ENCODE measurements around the gene STRBP. TPM values are rescaled to one million over a fixed set of nuclear protein-coding genes. Genes with fewer than 3 reads are reported as not detected.

The STRBP gene
- total and polyA plus RNA-seq, 3 donors from 2014 or later = 47.8 to 102 (median 66.5) TPM

DNA sequence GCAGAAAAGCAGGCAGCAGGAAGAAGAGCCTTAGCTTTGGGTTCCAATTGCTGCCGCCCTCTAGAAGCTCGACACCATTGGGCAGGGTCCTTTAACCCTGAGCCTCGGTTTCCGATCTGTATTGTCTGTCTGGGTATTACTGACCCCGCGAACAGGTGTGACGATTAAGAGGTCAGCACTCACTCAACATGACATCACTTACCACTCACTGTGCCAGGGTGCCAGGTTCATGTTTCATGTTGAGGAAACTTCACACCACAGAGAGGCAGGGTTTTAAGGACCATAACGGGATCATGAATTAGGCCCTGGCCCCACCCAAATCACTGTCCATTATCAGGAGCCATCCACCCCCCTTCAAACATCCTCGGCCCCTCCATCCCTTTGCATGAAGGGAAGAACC is 159.4 kb downstream of the STRBP start:
- Histone ChIP-seq H3K27ac (no peak overlapping the region), H3K9me3 (no peaks in the 10 kb centered on the region), H3K4me1 (no peaks in the 10 kb centered on the region), H3K4me3 (no peak overlapping the region), H3K36me3 (ENCODE audit: low read depth, missing control alignments) (no peaks in the 10 kb centered on the region), H3K27me3 (no peaks in the 10 kb centered on the region)
- TF ChIP-seq, protein P1, sequence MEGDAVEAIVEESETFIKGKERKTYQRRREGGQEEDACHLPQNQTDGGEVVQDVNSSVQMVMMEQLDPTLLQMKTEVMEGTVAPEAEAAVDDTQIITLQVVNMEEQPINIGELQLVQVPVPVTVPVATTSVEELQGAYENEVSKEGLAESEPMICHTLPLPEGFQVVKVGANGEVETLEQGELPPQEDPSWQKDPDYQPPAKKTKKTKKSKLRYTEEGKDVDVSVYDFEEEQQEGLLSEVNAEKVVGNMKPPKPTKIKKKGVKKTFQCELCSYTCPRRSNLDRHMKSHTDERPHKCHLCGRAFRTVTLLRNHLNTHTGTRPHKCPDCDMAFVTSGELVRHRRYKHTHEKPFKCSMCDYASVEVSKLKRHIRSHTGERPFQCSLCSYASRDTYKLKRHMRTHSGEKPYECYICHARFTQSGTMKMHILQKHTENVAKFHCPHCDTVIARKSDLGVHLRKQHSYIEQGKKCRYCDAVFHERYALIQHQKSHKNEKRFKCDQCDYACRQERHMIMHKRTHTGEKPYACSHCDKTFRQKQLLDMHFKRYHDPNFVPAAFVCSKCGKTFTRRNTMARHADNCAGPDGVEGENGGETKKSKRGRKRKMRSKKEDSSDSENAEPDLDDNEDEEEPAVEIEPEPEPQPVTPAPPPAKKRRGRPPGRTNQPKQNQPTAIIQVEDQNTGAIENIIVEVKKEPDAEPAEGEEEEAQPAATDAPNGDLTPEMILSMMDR (IDR thresholded peaks at IDR 0.05) = no peak
- TF ChIP-seq POLR2A (IDR thresholded peaks at IDR 0.05) = no peak
- intact Hi-C loops (cut with DNase I; ENCODE audit: low total_unique reads) = no loop called here
- DNase-seq = no peak
- WGBS, 2 donors = 92 to 93% methylated on average over 7 to 9 of the region's 9 CpGs

DNA sequence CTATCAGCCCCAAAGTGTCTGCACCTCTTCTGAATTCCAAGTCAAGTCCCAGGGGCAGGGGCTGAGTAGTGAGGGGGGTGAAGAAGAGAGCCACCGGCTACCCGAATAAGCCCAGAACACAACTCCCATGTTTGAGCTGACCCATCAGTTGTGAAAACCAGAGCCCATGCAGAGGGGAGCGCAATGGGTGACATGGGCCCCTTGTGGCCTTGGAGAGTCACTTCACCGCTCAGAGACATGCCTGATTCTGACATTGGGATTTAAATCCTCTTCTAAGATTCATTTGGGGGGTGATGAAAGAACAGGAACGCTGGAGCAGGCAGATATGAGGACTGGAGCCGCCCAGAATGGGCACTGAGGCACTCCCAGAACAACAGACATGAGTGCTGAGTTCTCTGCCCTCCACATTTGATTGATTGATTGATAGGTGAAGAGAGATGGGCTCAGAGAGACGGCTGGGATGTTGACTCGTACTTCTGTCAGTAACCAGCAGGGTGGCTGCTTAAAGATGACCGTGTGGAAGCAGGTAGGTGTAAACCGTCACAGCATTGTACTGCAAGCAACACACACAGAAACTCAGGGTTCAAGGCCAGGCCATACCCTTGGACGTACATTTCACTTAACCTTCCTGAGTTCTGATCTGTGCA is 160.6 kb downstream of the STRBP start:
- Histone ChIP-seq H3K27me3 (no peaks in the 10 kb centered on the region), H3K36me3 (ENCODE audit: low read depth, missing control alignments) (no peaks in the 10 kb centered on the region)
- TF ChIP-seq POLR2A (IDR thresholded peaks at IDR 0.05) = no peak
- TF ChIP-seq, protein P1 (IDR thresholded peaks at IDR 0.05) = no peak

DNA sequence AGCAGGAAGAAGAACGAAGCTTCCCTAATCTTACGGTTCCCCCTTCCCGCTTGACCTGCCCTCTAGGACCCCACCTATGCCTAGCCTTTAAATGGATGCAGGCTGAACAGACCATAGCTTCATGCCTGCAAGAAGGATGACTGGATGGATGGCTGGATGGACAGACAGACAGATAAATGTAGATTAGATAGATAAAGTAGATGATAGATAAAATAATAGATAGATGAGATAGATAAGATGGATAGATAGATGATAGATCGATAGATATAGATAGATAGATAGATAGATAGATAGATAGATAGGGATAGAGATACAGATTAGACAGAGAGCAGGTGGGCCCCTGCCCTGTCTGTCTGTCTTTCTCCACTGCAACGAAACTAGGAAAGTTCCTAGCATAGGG is 162.9 kb downstream of the STRBP start:
- H3K4me3 ChIP-seq = no peak overlapping the region
- no peak for TF ChIP-seq POLR2A (IDR thresholded peaks at IDR 0.05)
- TF ChIP-seq, protein P1 (IDR thresholded peaks at IDR 0.05) = no peak
- no peaks in the 10 kb centered on the region for H3K4me1 ChIP-seq
- no peak overlapping the region for H3K27ac ChIP-seq
- no peaks in the 10 kb centered on the region for H3K9me3 ChIP-seq
- DNase-seq = no peak
- WGBS, 2 donors = 90 to 92% methylated on average over 5 of the region's 5 CpGs
- no peaks in the 10 kb centered on the region for H3K36me3 ChIP-seq (ENCODE audit: low read depth, missing control alignments)
- intact Hi-C loops (cut with DNase I; ENCODE audit: low total_unique reads) = no loop called here
- H3K27me3 ChIP-seq = no peaks in the 10 kb centered on the region

More for the DNA sequence above, 160.6 kb downstream of the STRBP start:
- Histone ChIP-seq H3K9me3 (no peaks in the 10 kb centered on the region), H3K4me1 (no peaks in the 10 kb centered on the region), H3K27ac (no peak overlapping the region), H3K4me3 (no peak overlapping the region)
- intact Hi-C loops (cut with DNase I; ENCODE audit: low total_unique reads) = no loop called here
- WGBS, 2 donors = 58 to 69% methylated on average over 11 of the region's 11 CpGs
- DNase-seq = no peak

DNA sequence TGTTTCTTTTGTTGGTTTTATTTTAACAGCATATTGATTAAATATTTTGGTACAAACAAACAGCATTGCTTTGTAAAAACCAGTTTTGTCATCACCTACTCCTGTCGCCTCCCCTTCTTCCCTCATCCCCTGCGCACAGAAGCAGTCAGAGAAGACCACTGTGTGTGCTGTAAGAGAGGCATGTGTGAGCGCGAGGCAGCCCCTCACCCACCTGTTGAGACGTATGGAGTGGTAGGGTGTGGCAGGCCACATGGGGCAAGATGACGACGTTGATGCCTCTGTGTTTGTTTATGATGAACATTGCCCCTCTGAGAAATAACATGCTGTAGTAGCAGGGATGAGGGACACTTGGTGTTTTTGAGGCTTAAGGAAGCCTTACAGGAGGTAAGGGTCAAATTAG is 163.6 kb downstream of the STRBP start:
- no peak for DNase-seq
- Histone ChIP-seq H3K27ac (no peak overlapping the region), H3K4me1 (no peaks in the 10 kb centered on the region), H3K36me3 (ENCODE audit: low read depth, missing control alignments) (no peaks in the 10 kb centered on the region), H3K27me3 (no peaks in the 10 kb centered on the region), H3K9me3 (no peaks in the 10 kb centered on the region), H3K4me3 (no peak overlapping the region)
- intact Hi-C loops (cut with DNase I; ENCODE audit: low total_unique reads) = no loop called here
- TF ChIP-seq, protein P1 (IDR thresholded peaks at IDR 0.05) = no peak
- TF ChIP-seq POLR2A (IDR thresholded peaks at IDR 0.05) = no peak
- 74 to 85% methylated on average over 7 of the region's 7 CpGs for WGBS, 2 donors

Measured in testis (tissue), 3 donors.